Measurements from ENCODE around the gene PLA2G1B. TPM values are rescaled to one million over a fixed set of nuclear protein-coding genes. Genes with fewer than 3 reads are reported as not detected.

Gene PLA2G1B
- polyA plus RNA-seq, 1 donor (not counting 4 experiments of a cell fraction or from before 2014, with no cell fraction given): not detected

DNA sequence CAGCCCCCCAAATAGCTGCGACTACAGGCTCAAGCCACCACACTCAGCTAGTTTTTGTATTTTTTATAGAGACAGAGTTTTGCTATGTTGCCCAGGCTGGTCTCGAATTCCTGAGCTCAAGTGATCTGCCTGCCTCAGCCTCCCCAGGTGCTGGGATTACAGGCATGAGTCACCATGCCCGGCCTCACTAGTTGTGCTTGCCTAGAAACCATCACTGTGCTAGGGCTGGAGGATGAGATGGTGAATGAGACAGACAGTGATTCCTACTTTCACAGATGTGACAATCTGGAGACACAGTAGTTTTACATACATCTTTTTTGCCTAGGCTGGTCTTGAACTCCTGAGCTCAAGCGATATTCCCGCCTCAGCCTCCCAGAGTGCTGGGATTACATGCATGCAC, 48.8 kb upstream of the PLA2G1B start:
- no peaks in the 10 kb centered on the region for H3K4me1 ChIP-seq (ENCODE audit: control insufficient read depth, extremely low read depth, insufficient read depth, low read length)
- no peak for TF ChIP-seq EZH2 (IDR thresholded peaks at IDR 0.05; ENCODE audit: low read length)
- TF ChIP-seq, protein P1, sequence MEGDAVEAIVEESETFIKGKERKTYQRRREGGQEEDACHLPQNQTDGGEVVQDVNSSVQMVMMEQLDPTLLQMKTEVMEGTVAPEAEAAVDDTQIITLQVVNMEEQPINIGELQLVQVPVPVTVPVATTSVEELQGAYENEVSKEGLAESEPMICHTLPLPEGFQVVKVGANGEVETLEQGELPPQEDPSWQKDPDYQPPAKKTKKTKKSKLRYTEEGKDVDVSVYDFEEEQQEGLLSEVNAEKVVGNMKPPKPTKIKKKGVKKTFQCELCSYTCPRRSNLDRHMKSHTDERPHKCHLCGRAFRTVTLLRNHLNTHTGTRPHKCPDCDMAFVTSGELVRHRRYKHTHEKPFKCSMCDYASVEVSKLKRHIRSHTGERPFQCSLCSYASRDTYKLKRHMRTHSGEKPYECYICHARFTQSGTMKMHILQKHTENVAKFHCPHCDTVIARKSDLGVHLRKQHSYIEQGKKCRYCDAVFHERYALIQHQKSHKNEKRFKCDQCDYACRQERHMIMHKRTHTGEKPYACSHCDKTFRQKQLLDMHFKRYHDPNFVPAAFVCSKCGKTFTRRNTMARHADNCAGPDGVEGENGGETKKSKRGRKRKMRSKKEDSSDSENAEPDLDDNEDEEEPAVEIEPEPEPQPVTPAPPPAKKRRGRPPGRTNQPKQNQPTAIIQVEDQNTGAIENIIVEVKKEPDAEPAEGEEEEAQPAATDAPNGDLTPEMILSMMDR (optimal IDR thresholded peaks at IDR 0.05 in 1 of 3, IDR thresholded peaks at IDR 0.05 in 1 of 3, conservative IDR thresholded peaks at IDR 0.05 in 1 of 3; ENCODE audit: extremely low read depth in 1 of 3, insufficient read depth in 2 of 3, low read length in 3 of 3): no peak
- no peaks in the 10 kb centered on the region for H4K20me1 ChIP-seq (ENCODE audit: control insufficient read depth, extremely low read depth, insufficient read depth, low read length)
- H3K4me3 ChIP-seq (ENCODE audit: control insufficient read depth in 2 of 3, extremely low read depth in 1 of 3, insufficient read depth in 2 of 3, low read depth in 1 of 3, low read length in 3 of 3): no peak overlapping the region
- dilution Hi-C loops (cut with MboI; ENCODE audit: extremely low pct_ligation_motif_present, low sequenced_read_pairs): no loop called here
- peaks cover 16% of the 10 kb centered on the region for H3K27me3 ChIP-seq (ENCODE audit: control insufficient read depth, extremely low read depth, insufficient read depth, low read length)
- FAIRE-seq (no peak), DNase-seq (ENCODE audit: low read depth, low spot score) (no peak)
- no peaks in the 10 kb centered on the region for H3K9me3 ChIP-seq (ENCODE audit: control insufficient read depth, low read depth, low read length)
- no peaks in the 10 kb centered on the region for H3K79me2 ChIP-seq (ENCODE audit: control insufficient read depth, insufficient read depth, low read length)
- H3K4me2 ChIP-seq (ENCODE audit: control insufficient read depth, extremely low read depth, insufficient read depth, low read depth, low read length): no peak overlapping the region
- H3K9me1 ChIP-seq (ENCODE audit: control insufficient read depth, extremely low read depth, insufficient read depth, low read length): no peaks in the 10 kb centered on the region
- H3K36me3 ChIP-seq (ENCODE audit: control insufficient read depth in 2 of 2, extremely low read depth in 1 of 2, insufficient read depth in 2 of 2, low read length in 2 of 2): no peaks in the 10 kb centered on the region
- no peak overlapping the region for H3K9ac ChIP-seq (ENCODE audit: control insufficient read depth, extremely low read depth, insufficient read depth, low read length)
- H3K27ac ChIP-seq (ENCODE audit: control insufficient read depth, insufficient read depth, low read length): no peak overlapping the region
- H2AFZ ChIP-seq (ENCODE audit: control insufficient read depth, low read length): no peak overlapping the region

DNA sequence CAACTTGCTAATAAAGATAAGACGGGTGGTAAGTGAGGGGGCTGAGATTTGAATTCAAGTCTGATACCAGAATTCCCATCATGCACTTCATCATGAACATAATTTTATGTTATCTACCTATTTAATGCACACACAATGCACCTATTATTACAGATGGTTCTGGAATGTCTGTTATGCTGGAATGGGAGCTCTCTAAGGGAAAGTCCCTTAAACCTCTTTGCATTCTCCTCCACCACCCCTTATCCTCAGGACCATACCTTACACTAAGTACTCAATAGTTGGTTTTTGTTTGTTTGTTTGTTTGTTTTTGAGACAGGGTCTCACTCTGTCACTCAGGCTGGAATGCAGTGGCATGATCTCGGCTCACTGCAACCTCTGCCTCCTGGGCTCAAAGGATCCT, 48.4 kb upstream of the PLA2G1B start:
- dilution Hi-C loops (cut with MboI; ENCODE audit: extremely low pct_ligation_motif_present, low sequenced_read_pairs): no loop called here
- H3K9ac ChIP-seq (ENCODE audit: control insufficient read depth, extremely low read depth, insufficient read depth, low read length): no peak overlapping the region

More for the DNA sequence above, 48.4 kb upstream of the PLA2G1B start:
- Histone ChIP-seq H3K9me1 (ENCODE audit: control insufficient read depth, extremely low read depth, insufficient read depth, low read length) (no peaks in the 10 kb centered on the region), H3K79me2 (ENCODE audit: control insufficient read depth, insufficient read depth, low read length) (no peaks in the 10 kb centered on the region), H3K36me3 (ENCODE audit: control insufficient read depth in 2 of 2, extremely low read depth in 1 of 2, insufficient read depth in 2 of 2, low read length in 2 of 2) (no peaks in the 10 kb centered on the region), H3K9me3 (ENCODE audit: control insufficient read depth, low read depth, low read length) (no peaks in the 10 kb centered on the region), H3K4me1 (ENCODE audit: control insufficient read depth, extremely low read depth, insufficient read depth, low read length) (no peaks in the 10 kb centered on the region), H2AFZ (ENCODE audit: control insufficient read depth, low read length) (no peak overlapping the region), H3K4me2 (ENCODE audit: control insufficient read depth, extremely low read depth, insufficient read depth, low read depth, low read length) (no peak overlapping the region), H3K27me3 (ENCODE audit: control insufficient read depth, extremely low read depth, insufficient read depth, low read length) (peaks cover 20% of the 10 kb centered on the region), H3K27ac (ENCODE audit: control insufficient read depth, insufficient read depth, low read length) (no peak overlapping the region), H3K4me3 (ENCODE audit: control insufficient read depth in 2 of 3, extremely low read depth in 1 of 3, insufficient read depth in 2 of 3, low read depth in 1 of 3, low read length in 3 of 3) (no peak overlapping the region), H4K20me1 (ENCODE audit: control insufficient read depth, extremely low read depth, insufficient read depth, low read length) (no peaks in the 10 kb centered on the region)
- no peak for FAIRE-seq
- DNase-seq (ENCODE audit: low read depth, low spot score): no peak
- no peak for TF ChIP-seq EZH2 (IDR thresholded peaks at IDR 0.05; ENCODE audit: low read length)
- TF ChIP-seq, protein P1 (optimal IDR thresholded peaks at IDR 0.05 in 1 of 3, IDR thresholded peaks at IDR 0.05 in 1 of 3, conservative IDR thresholded peaks at IDR 0.05 in 1 of 3; ENCODE audit: extremely low read depth in 1 of 3, insufficient read depth in 2 of 3, low read length in 3 of 3): no peak
